IMR-90 (cell line): ENCODE data around the gene ARHGAP12. TPM values are rescaled to one million over a fixed set of nuclear protein-coding genes. Genes with fewer than 3 reads are reported as not detected.
A peak's percentile ranks its signal among the peaks of the same experiment; 100 is the strongest.

Experiments used
- ATAC-seq: fragments of 200-7000 bp; cut with Tn5 transposase; 2 replicates; pipeline ENCODE4 v1.9.1; 2020; ENCODE audit warnings: low read depth, mild to moderate bottlenecking, moderate library complexity
- BruUV-seq: library from RNA; stranded (reverse); fragments of 400-500 nt; replicated peaks from 2 replicates; lab custom pipeline; 2021; lab: Mats Ljungman, UMichigan
- CTCF ChIA-PET: fragments of 300-600 bp; formaldehyde crosslinking; extraction: SDS; loops from one replicate; lab custom pipeline; 2021; ENCODE audit warnings: antibody characterized with exemption; lab: Yijun Ruan, JAX
- POLR2A ChIA-PET: fragments of 300-600 bp; sonication (Branson Sonifier 250); formaldehyde crosslinking; loops from one replicate; lab custom pipeline; 2022; ENCODE audit warnings: antibody characterized with exemption; ENCODE audit not compliant: unreplicated experiment; lab: Charles Lee
- DNase-seq: peaks from one replicate; pipeline ENCODE4 v3.0.0; 2013
- H2AFZ ChIP-seq: replicated peaks from 2 replicates; pipeline ENCODE3; 2013; ENCODE audit warnings: low read length, mild to moderate bottlenecking; ENCODE audit not compliant: poor library complexity
- H2AK5ac ChIP-seq: 2 replicates; pipeline ENCODE4 v1.6.1; 2013; ENCODE audit warnings: low read depth, low read length, inconsistent platforms
- H2AK9ac ChIP-seq: replicated peaks from 2 replicates; pipeline ENCODE3; 2013; ENCODE audit warnings: mild to moderate bottlenecking, low read depth, low read length, moderate library complexity; ENCODE audit not compliant: poor library complexity
- H2BK120ac ChIP-seq: 2 replicates; pipeline ENCODE4 v1.6.1; 2013; ENCODE audit warnings: low read depth, low read length, inconsistent platforms
- H2BK15ac ChIP-seq: 3 replicates; pipeline ENCODE4 v1.6.1; 2013; ENCODE audit warnings: low read depth, low read length, inconsistent platforms
- H2BK20ac ChIP-seq: 2 replicates; pipeline ENCODE4 v1.6.1; 2013; ENCODE audit warnings: low read depth, mild to moderate bottlenecking, inconsistent platforms, low read length, moderate library complexity
- H2BK5ac ChIP-seq: 2 replicates; pipeline ENCODE4 v1.6.1; 2013; ENCODE audit warnings: mild to moderate bottlenecking, low read depth, low read length, inconsistent platforms; ENCODE audit not compliant: poor library complexity, severe bottlenecking
- H3K14ac ChIP-seq: replicated peaks from 2 replicates; pipeline ENCODE4 v1.6.1; 2013; ENCODE audit warnings: low read depth, low read length, inconsistent platforms
- H3K18ac ChIP-seq: 2 replicates; pipeline ENCODE4 v1.6.1; 2013; ENCODE audit warnings: low read depth, low read length, control low read depth
- H3K23ac ChIP-seq: 2 replicates; pipeline ENCODE4 v1.6.1; 2013; ENCODE audit warnings: low read depth, low read length, inconsistent platforms
- H3K27ac ChIP-seq: 2 replicates; pipeline ENCODE4 v1.5.1; 2013; ENCODE audit warnings: mild to moderate bottlenecking, control low read depth, low read length; ENCODE audit not compliant: insufficient read depth
- H3K27me3 ChIP-seq: 2 replicates; pipeline ENCODE4 v1.6.1; 2013; ENCODE audit warnings: low read length; ENCODE audit not compliant: control insufficient read depth, insufficient read depth
- H3K36me3 ChIP-seq: 2 replicates; pipeline ENCODE4 v1.6.1; 2013; ENCODE audit warnings: low read length, mixed read lengths; ENCODE audit not compliant: control insufficient read depth, insufficient read depth
- H3K4ac ChIP-seq: 2 replicates; pipeline ENCODE4 v1.6.1; 2013; ENCODE audit warnings: low read depth, low read length, inconsistent platforms
- H3K4me1 ChIP-seq: 2 replicates; pipeline ENCODE4 v1.6.1; 2013; ENCODE audit warnings: low read length, mixed read lengths; ENCODE audit not compliant: control insufficient read depth, insufficient read depth
- H3K4me2 ChIP-seq: 2 replicates; pipeline ENCODE4 v1.6.1; 2013; ENCODE audit warnings: low read depth, mild to moderate bottlenecking, control low read depth, low read length, moderate library complexity
- H3K4me3 ChIP-seq: 2 replicates; pipeline ENCODE4 v1.5.1; 2013; ENCODE audit warnings: low read depth, mild to moderate bottlenecking, control low read depth, low read length, moderate library complexity; ENCODE audit not compliant: insufficient read depth
- H3K56ac ChIP-seq: 2 replicates; pipeline ENCODE4 v1.6.1; 2013; ENCODE audit warnings: low read length, inconsistent platforms; ENCODE audit not compliant: insufficient read depth; ENCODE audit errors: extremely low read depth
- H3K79me1 ChIP-seq, 2 experiments: 2 replicates each; pipeline ENCODE4 v1.6.1; 2013; ENCODE audit warnings: low read length in 2 of 2, inconsistent platforms in 1 of 2, low read depth in 1 of 2
- H3K9ac ChIP-seq: 2 replicates; pipeline ENCODE4 v1.6.1; 2013; ENCODE audit warnings: low read depth, low read length, control low read depth
- H3K9me1 ChIP-seq: 2 replicates; pipeline ENCODE4 v1.6.1; 2013; ENCODE audit warnings: low read length, inconsistent platforms; ENCODE audit not compliant: insufficient read depth
- H3K9me3 ChIP-seq: 2 replicates; pipeline ENCODE4 v1.6.1; 2013; ENCODE audit warnings: low read length; ENCODE audit not compliant: control insufficient read depth, insufficient read depth
- H4K20me1 ChIP-seq: 2 replicates; pipeline ENCODE4 v1.6.1; 2013; ENCODE audit warnings: low read length, inconsistent platforms; ENCODE audit not compliant: insufficient read depth
- H4K5ac ChIP-seq: 2 replicates; pipeline ENCODE4 v1.6.1; 2013; ENCODE audit warnings: mild to moderate bottlenecking, low read depth, low read length, control low read depth
- H4K8ac ChIP-seq, 2 experiments: 2 replicates each; pipeline ENCODE4 v1.6.1; 2013; ENCODE audit warnings: low read depth in 2 of 2, low read length in 2 of 2, control low read depth in 1 of 2, inconsistent platforms in 1 of 2
- H4K91ac ChIP-seq: 2 replicates; pipeline ENCODE4 v1.6.1; 2013; ENCODE audit warnings: low read depth, low read length, inconsistent platforms; ENCODE audit not compliant: insufficient read depth
- CEBPB ChIP-seq: IDR thresholded peaks from 2 replicates; pipeline ENCODE4 v1.6.1; 2012; ENCODE audit warnings: low read depth, low read length, improper control_type of control experiment
- WGBS, 2 experiments: methylation state at CpG; one replicate each; pipeline versions ENCODE4 v1.1.5 to v1.1.7; 2013; ENCODE audit warnings: missing lambda C conversion rate in 2 of 2; ENCODE audit not compliant: insufficient read length in 1 of 2; ENCODE audit errors: extremely low coverage in 2 of 2; 5-methylcytosine and 5-hydroxymethylcytosine counted together
- dilution Hi-C: fragments of 300-500 bp; cut with HindIII; formaldehyde crosslinking; loops from one replicate; pipeline ENCODE4 v1.14.3; 2018; ENCODE audit warnings: low sequenced_read_pairs; ENCODE audit not compliant: unreplicated experiment
- in situ Hi-C: fragments of 300-500 bp; cut with MboI; formaldehyde crosslinking; loops from 3 replicates; pipeline ENCODE4 v1.14.3; 2019; ENCODE audit warnings: low sequenced_read_pairs, inconsistent platforms, mixed read lengths
- intact Hi-C: fragments of 100-400 bp; cut with micrococcal nuclease; formaldehyde crosslinking; loops from 2 replicates; pipeline ENCODE4 v1.10.0; 2022
- polyA plus RNA-seq, 3 experiments: library from polyadenylated mRNA; depleted of rRNA; stranded (reverse); fragments of >200 nt; gene quantifications; 2 replicates each; pipeline ENCODE4 v1.2.3, GENCODE V29; 2012; ENCODE audit warnings: low replicate concordance in 1 of 3
- total RNA-seq: library from RNA; depleted of rRNA; stranded (reverse); fragments of >200 nt; gene quantifications from 2 replicates; pipeline ENCODE4 v1.2.3, GENCODE V29; 2012

The ARHGAP12 gene
- total and polyA plus RNA-seq, 2 of the 4 experiments (the other 2 are of a cell fraction): 9.0 to 28.5 TPM

DNA sequence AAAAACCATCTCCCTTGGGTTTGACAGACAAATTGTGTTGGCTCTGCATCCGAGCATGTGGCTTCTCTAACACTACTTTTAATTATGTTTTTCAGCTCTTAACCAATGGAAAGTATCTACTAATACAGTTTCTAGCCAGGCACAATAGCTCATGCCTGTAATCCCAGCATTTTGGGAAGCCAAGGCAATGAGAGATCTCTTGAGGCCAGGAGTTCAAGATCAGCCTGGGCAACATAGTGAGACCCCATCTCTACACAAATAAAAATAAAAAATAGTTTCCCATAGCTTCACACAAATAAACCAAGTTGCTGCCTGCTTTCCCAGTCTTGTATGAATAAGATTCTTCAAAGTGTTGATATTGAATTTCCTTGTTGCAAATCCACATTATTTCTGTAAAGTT is 13.8 kb upstream of the ARHGAP12 start:
- no peak overlapping the region for H3K23ac ChIP-seq
- no peak overlapping the region for H4K5ac ChIP-seq
- ATAC-seq (no peak), DNase-seq (no peak)
- ChIA-PET POLR2A (no interaction called here), CTCF (interaction anchor here (0.6 kb wide), 1 partner anchor 1304 kb away, joined by 3 read pairs; no protein-coding TSS in a partner anchor)
- dilution Hi-C loops (no loop called here), intact Hi-C loops (no loop called here), in situ Hi-C loops (no loop called here)
- H3K4me2 ChIP-seq: no peak overlapping the region
- no peak overlapping the region for H3K9ac ChIP-seq
- peaks cover 7% of the 10 kb centered on the region for H3K9me1 ChIP-seq
- H2BK20ac ChIP-seq: peak overlapping the region; percentile 14; the same call in 1 of the 2 replicates
- H3K4me3 ChIP-seq: no peak overlapping the region
- TF ChIP-seq CEBPB: no peak
- H4K20me1 ChIP-seq: no peaks in the 10 kb centered on the region
- WGBS, 2 experiments: no CpG with 5 or more reads among the region's 1 CpG
- H4K91ac ChIP-seq: no peak overlapping the region
- peak overlapping the region; percentile 47; the same call in 1 of the 3 replicates for H2BK15ac ChIP-seq
- H2AK5ac ChIP-seq: no peak overlapping the region; the same call in 1 of the 2 replicates
- no peaks in the 10 kb centered on the region for H3K27me3 ChIP-seq
- no peak overlapping the region for H3K18ac ChIP-seq
- H2AFZ ChIP-seq: no peak overlapping the region
- H3K14ac ChIP-seq: no peak overlapping the region
- no peak overlapping the region; the same call in 1 of the 2 replicates for H3K4ac ChIP-seq
- no peak overlapping the region for H4K8ac ChIP-seq
- no peaks in the 10 kb centered on the region for H3K9me3 ChIP-seq
- H2BK5ac ChIP-seq: no peak overlapping the region
- BruUV-seq: no TSS peak
- H3K4me1 ChIP-seq: peaks cover 12% of the 10 kb centered on the region
- H2BK120ac ChIP-seq: no peak overlapping the region
- no peaks in the 10 kb centered on the region for H3K36me3 ChIP-seq
- H3K56ac ChIP-seq: no peak overlapping the region
- H3K79me1 ChIP-seq: no peaks in the 10 kb centered on the region; a peak in 1 of 4 replicates
- no peak overlapping the region for H2AK9ac ChIP-seq
- no peak overlapping the region for H3K27ac ChIP-seq
